ENCODE data around the gene RNGTT.
"Not testable (repeated sequence)": the region's sequence is repeated elsewhere in the genome, so short reads cannot be mapped to it uniquely, and the experiment has no call there.

RNGTT gene

DNA sequence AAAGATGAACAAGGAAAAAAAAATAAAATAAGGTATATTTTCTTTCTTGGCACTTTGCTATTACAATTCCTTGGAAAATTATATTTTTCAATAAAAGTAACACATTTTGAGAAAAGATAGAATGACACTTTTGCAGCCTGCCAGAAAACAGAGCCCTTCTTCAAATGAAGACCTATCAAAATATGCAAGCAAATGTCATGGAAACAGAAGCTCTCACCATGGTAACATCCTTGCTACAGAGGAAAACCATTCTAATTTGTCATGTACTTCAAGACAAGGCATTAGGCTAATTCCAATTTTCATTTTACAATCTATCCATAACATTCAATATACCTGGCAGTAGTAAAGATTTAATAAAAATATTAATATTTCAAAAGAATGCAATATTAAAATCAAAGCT, 177.9 kb downstream of the RNGTT start:
- no peak for DNase-seq

DNA sequence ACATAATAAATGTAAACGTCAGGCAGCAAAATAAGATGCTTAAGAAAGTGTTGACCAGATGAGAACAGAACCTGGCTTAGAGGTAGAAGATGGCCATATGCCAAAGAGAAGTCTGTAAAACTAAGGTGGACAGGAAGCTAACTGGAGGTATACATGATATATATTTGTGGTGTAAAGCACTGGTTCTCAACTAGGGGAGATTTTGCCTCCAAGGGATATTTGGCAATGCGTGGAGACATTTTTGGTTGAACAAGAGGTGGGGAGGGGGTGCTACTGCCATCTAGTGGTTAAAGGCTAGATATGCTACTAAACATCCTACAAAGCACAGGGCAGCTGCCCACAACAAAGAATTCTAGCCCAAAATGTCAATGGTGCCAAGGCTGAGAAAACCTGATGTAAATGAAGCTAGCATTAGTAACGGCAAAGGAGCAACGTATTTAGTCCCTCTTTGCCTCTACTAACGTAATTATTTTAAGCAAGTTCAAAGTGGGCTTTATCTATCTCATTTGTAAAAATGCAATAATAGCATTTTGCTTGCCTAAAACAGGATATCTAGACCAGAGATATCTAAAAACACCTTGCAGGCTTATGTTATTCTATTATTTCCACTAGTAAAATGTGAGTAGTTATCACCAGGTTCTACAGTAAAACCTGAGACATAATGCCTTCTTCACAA, 182.6 kb downstream of the RNGTT start:
- DNase-seq, result peak; percentile 75

DNA sequence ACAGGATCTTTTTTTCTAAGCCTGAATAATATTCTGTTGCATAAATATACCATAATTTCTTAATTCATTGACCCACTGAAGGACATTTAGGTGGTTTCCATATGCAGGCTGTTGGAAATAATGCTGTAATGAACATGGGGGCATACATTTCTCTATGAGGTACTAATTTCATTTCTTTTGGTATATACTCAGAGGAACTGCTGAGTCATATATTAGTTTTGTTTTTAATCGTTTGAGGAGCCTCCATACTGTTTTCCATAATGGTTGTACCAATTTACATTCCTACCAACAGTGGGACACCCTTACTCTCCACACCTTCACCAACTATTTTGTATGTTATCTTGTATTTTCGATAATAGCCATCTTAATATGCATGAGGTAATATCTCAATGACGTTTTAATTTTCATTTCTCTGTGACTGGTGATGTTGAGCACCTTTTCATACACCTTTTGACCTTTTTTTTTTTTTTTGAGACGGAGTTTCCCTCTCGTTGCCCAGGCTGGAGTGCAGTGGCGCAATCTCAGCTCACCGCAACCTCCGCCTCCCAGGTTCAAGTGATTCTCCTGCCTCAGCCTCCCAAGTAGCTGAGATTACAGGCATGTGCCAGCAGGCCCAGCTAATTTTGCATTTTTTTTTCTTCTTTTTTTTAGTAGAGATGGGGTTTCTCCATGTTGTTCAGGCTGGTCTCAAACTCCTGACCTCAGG, 187.4 kb downstream of the RNGTT start:
- DNase-seq, result no peak

DNA sequence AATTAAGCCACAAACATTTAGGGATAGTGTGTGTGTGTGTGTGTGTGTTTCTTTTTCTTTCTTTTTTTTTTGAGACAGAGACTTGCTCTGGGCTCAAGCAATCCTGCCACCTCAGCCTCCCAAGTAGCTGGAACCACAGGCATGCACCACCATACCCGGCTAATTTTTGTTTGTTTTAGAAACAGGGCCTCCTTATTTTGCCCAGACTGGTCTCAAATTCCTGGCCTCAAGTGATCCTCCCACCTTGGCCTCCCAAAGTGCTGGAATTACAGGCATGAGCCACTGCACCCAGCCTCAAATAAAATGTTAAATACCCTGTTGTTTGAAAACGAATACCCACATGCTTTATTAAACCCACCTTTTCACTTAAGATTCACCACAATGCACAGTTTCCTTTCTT, 195.3 kb downstream of the RNGTT start:
- DNase-seq, result not testable (repeated sequence)

DNA sequence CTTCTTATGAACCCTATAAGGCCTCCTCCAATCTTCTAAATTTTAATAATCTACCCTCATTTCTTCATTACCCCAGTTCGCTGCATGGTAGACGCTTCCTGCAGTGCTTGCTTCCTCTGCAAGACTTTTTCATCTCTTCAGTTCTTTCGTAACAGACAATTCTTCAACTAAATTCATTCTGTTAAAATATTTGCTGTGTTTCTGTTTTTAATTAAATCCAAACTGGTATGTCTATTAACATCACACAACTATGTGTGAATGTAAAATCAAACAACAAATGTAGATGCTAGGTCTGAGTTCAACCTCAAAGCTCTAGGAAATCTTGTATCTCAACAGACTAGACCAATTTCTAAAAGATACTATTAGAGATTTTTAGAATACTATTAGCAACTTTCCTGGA, 199.3 kb downstream of the RNGTT start:
- no peak for DNase-seq

DNA sequence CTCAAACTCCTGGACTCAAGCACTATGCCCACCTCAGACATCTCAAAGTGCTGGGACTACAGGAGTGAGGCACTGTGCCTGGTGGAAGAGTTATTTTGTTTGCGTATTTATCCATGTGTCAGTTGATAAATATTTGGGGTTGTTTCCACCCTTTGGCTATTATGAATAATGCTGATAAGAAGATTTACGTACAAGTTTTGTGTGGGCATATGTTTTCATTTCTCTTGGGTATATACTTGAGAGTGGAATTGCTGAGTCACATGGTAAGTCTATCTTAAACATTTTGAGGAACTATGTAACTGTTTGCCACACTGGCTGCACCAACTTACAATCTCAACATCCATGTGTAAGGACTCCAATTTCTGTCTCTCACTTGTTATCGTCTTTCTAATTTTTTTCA, 200.3 kb downstream of the RNGTT start:
- no peak for DNase-seq

DNA sequence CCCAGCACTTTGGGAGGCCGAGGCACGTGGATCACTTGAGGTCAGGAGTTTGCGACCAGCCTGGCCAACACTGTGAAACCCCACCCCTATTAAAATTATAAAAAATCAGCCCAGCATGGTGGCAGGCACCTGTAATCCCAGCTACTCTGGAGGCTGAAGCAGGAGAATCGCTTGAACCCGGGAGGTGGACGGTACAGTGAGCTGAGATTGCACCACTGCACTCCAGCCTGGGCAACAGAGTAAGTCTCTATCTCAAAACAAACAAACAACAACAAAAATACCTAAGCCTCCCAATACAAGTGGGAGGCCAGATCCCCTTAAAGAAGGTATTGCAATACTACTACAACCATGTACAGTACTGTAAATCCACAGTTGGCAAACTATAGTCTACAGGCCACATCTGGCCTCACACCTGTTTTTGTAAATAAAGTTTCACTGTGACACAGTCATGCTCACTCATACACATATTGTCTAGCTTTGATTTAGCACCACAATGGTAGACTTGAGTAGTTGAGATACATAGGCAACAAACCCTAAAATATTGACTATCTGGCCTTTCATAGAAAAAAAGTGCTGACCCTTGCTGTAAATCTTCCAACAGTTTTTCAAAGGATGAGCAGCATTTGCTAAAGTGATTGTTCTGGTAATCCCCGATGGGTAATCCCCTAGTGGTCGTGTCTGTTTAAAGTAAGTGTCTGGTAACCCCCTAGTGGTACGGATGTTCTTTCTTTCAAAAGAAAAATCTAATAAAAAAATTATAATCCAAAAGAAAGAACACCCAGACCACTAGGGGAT, 202.0 kb downstream of the RNGTT start:
- no peak for DNase-seq

DNA sequence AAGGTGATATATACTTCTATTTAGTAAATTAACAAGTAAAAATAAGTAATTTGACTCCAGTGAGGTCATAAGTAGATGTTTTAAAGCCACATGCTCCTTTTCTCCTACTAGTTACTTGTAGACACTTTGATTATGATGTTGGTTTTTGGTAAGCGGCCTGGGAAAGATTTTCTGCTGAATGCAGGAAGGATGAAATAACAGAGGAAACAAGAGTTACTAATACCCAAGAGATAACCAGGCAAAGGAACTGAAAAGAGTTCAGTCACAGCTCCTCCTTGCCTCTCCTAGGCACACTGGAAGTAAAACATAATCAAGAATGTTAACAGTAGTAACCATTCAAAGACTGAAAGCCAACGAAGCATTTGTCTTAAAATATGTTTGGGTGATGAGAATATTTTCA, 203.3 kb downstream of the RNGTT start:
- no peak for DNase-seq

DNA sequence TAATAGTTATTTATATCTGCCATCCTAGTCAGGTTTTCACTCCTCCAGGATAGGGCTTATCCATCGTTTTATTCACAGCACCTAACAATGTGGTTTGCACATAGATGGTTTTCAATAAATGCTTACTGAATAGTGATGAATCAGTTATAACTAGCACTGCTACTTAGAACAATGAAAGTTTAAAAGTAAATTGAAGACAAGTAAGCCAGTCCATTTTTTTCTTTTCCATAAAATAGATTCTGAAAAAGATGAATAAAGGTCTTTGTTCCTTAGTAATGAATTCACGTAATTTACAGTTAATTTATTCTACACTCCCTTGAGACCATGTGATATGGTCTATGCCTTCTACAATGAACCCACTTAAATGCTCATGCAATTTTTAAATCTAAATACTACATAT, 212.5 kb downstream of the RNGTT start:
- DNase-seq, result no peak

DNA sequence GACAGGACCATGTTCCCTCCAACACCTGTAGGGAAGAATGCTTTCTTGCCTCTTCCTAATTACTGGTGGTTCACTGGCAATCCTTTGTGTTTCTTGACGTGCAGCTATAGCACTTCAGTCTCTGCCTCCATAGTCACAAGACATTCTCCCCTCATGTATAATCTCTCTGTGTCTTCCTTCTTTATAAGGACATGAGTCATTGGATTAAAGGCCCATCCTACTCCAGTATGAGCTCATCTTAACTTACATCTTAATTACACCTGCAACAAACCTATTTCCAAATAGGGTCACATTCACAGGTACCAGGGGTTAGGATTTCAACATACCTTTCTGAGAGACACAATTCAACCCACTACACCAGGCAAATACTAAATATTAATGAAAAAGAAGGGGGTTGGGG, 213.6 kb downstream of the RNGTT start:
- no peak for DNase-seq

DNA sequence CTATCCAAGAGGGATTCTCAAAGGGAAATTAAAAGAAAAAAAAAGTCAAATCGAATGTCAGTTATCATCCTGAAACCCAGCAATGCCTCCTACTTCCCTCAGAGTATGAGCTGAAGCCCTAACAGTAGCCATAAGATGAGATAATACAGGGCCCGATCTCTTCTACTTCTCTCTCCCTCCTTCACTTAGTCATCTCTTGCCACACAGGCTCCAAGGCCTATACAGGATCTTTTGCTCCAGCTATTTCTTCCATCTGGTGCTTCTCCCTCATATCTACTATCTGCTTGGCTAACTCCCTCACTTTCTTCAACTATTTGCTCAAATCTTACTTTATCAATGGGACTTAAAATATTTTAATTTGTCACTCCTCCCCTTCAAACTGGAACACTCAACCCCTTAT, 215.3 kb downstream of the RNGTT start:
- no peak for DNase-seq

DNA sequence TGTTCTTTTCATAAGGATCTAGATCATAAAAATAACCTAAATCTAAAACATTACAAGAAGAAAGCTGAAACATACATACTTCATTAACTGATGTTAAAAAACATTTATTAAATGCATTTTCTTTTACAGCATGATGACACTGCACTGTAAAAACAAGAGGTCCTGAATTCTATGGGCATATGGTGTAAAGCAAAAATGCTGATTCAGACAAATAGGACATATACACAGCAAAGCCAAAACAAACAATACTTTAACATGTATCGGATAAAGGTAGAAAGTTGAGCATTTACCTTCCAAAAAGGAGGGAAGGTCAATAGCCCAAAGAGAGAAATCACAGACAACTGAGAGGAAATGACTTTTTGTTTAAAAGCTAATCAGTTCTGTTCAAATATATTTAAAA, 221.5 kb downstream of the RNGTT start:
- DNase-seq, result no peak

DNA sequence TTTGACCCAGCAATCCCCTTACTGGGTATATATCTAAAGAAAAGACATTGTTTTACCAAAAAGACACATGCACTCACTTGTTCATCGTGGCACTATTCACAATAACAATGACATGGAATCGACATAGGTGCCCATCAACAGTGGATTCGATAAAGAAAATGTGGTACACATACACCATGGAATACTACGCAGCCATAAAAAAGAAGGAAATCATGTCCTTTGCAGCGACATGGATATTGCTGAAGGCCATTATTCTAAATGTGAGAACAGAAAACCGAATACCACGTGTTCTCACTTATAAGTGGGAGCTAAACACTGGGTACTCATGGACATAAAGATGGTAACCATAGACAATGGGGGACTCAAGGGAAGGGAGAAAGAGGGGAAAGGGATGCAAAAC, 222.3 kb downstream of the RNGTT start:
- DNase-seq, result no peak

DNA sequence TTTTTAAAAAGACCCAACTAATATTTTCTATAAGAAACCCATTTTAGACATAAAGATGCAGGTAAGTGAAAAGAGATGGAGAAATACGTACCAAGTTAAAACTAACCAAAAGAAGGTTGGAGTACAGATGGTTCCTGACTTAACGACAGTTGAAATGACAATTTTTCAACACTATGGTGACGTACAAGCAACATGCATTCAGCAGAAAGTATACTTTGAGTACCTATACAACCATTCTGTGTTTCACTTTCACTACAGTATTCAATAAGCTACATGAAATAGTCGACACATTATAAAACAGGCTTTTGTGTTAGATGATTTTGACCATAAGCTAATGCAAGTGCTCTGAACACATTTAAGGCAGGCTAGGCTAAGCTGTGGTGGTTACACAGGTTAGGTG, 228.9 kb downstream of the RNGTT start:
- no peak for DNase-seq

DNA sequence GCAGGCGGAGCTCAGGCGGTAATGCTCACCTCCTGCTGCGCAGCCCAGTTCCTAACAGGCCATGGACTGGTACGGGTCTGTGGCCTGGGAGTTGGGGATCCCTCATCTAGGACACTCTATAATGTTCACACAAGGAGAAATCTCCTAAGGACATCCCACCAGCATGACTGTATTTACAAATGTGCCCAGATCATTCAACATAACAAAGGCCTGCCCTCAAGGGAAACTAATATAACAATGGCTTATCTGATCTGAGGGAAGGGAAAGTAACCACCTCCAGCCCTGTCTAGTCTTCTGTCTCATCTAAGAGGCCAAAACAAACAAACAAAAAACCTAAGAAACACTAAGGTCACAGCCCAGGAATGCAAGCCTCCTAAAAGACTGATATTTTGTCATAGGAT, 232.8 kb downstream of the RNGTT start:
- DNase-seq, result no peak

DNA sequence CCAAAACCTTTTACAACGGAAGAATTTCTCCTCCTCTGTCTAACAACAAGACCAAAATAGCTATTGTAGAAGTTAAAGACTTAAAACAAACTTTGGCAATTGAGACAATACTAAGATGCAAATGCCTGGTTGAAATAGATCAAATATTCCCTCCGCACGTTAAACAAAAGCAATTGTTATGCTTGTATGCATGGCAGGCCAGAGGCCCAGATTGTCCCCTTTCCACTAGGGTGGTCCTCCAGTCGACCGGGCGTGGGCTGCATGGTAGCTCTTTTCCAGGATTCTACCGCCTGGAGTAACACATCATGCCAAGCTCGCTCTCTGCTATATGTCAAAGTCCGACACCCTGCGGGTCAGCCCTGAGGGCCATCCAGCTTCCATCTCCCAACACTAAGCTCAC, 234.7 kb downstream of the RNGTT start:
- DNase-seq, result no peak

DNA sequence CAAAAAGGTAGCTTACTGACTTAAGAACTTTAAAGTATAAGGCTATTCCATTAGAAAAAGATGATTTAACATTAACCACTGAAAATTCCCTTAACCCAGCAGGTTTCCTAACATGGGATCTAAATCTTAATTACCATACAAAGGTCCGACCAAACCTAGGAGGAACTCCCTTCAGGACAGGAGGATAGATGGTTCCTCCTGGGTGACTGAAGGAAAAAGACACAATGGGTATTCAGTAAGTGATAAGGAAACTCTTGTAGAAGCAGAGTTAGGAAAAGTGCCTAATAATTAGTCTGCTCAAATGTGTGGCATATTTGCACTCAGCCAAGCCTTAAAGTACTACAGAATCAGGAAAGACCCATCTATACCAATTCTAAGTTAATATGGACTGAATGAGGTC, 237.0 kb downstream of the RNGTT start:
- not testable (repeated sequence) for DNase-seq

DNA sequence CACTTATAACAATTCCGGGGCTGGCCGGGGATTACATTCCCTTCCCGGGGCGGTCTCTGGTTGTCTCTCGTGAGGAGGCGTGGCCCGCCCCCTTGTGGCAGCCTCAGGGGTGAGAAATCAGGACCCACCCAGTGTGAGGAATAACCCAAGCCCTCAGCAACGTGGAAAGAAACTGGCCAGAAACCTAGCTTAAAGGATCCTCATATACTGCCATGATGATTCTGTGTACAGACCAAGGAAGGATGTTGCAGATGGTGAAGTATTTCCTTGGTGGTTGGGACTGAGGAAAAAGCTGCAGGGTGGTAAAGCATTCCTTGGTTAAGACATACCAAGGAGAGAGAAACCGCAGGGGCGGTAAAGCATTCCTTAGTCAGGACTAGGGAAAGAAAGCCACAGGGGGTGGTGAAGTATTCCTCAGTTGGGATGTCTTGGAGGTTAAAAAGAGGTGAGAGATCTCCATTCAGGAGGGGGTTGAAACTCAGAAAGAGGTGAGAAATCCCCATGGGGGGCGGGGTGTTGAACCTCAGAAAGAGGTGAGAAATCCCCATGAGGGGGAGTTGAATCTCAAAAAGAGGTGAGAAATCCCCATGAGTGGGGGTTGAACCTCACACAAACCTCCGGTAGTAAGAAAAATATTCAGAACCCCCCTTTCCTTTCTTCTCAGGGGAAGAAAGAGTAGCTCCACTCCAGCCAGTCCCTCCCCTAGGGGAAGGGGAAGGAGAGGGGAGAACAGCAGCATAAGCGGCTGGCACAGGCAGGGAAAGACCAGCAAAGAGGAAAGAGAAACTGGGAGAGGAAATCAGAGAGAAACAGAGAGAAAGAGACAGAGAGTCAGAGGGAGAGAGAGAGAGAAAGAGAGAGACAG, 238.1 kb downstream of the RNGTT start:
- no peak for DNase-seq

DNA sequence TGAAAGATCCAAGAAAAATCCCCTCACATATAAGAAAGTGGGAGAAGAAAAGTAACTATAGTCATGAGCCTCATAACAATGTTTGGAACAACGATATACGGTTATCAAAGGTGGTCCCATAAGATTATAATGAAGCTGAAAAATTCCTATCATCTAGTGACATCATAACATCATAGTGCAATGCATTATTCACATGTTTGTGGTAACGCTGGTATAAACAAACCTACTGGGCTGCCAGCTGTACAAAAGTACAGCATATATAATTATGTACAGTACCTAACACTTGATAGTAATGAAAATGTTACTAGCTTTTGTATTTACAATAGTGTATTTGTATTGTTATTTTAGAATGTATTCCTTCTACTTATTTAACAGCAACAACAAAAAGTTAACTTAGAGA, 240.7 kb downstream of the RNGTT start:
- no peak for DNase-seq

DNA sequence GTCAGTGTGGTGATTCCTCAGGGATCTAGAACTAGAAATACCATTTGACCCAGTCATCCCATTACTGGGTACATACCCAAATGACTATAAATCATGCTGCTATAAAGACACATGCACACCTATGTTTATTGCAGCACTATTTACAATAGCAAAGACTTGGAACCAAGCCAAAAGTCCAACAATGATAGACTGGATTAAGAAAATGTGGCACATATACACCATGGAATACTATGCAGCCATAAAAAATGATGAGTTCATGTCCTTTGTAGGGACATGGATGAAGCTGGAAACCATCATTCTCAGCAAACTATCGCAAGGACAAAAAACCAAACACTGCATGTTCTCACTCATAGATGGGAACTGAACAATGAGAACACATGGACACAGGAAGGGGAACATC, 247.0 kb downstream of the RNGTT start:
- DNase-seq, result not testable (repeated sequence)

DNA sequence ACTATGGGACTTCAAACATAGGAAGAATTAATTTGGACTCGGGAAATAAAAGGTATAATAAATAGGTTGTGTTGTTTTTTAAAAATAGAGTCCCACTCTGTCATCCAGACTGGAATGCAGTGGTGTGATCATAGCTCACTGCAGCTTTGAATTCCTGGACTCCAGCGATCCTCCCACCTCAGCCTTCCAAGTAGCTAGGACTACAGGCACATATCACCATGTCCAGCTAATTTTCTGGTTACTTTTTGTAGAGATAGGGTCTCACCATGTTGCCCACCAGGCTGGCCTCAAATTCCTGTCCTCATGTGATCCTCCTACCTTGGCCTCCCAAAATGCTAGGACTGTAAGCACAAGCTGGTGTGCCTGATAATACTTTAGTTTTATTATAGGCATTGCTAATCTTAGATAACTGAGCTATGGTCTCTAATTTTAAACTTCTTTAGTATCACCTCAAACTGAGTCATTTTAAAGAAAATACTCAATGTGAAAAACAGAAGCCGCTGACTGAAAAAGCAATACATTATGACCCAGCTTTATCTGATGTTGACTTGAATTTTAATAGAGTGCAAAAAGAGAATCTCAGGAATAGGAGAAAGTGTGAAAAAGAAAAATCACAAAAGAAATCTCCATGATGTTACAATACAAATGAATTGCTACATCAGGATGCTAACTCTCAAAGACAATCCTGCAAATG, 251.0 kb downstream of the RNGTT start:
- DNase-seq, result no peak

DNA sequence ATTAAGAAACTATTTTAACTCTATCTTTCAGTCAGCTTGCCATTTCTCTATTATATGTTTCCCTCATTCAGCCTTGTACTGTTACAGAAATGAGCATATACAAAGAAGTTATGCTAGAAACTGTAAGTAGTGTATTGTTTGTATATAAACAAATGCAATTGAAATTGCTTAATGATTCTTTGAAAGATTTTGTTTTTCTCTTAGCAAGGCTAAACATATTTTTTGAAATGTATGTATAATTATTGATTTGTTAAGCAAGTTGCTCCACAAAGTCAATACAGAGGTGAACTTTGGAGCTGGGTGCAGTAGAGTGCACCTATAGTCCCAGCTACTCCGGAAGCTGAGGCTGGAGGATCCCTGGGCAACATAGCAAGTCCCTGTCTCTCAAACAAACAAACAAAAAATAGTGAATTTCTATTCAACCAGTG, 253.6 kb downstream of the RNGTT start:
- DNase-seq, result no peak
